Skeletal muscle tissue (tissue), 4 donors: Measurements from ENCODE around the gene PSAP. TPM values are rescaled to one million over a fixed set of nuclear protein-coding genes. Genes with fewer than 3 reads are reported as not detected.

Source experiments
- H3K27ac ChIP-seq: one replicate; pipeline ENCODE4 v1.7.0; 2013; ENCODE audit warnings: mild to moderate bottlenecking, low read depth, low read length, inconsistent platforms
- H3K27me3 ChIP-seq, 3 donors: one replicate each; pipeline ENCODE4 v1.7.0; 2013; ENCODE audit warnings: low read length in 3 of 3; ENCODE audit not compliant: control insufficient read depth in 3 of 3, insufficient read depth in 3 of 3
- H3K36me3 ChIP-seq, 3 donors: one replicate each; pipeline ENCODE4 v1.7.0; 2013; ENCODE audit warnings: low read length in 3 of 3; ENCODE audit not compliant: control insufficient read depth in 3 of 3, insufficient read depth in 3 of 3
- H3K4me1 ChIP-seq, 3 donors: one replicate each; pipeline ENCODE4 v1.7.0; 2013; ENCODE audit warnings: low read length in 3 of 3, mild to moderate bottlenecking in 3 of 3; ENCODE audit not compliant: control insufficient read depth in 3 of 3, insufficient read depth in 3 of 3
- H3K4me3 ChIP-seq, 3 donors: one replicate each; pipeline ENCODE4 v1.7.0; 2013; ENCODE audit warnings: low read length in 3 of 3
- H3K9ac ChIP-seq, 3 donors: one replicate each; pipeline ENCODE4 v1.7.0; 2013; ENCODE audit warnings: low read length in 3 of 3, mild to moderate bottlenecking in 3 of 3, moderate library complexity in 2 of 3, low read depth in 1 of 3
- H3K9me3 ChIP-seq, 3 donors: one replicate each; pipeline ENCODE4 v1.7.0; 2013; ENCODE audit warnings: low read length in 3 of 3; ENCODE audit not compliant: control insufficient read depth in 3 of 3
- total RNA-seq: library from RNA; depleted of rRNA; stranded (reverse); fragments of >200 nt; gene quantifications from one replicate; pipeline ENCODE4 v1.2.3, GENCODE V29; 2014
- donor health status: Osteomylitis.

PSAP gene
- total RNA-seq, 1 donor from 2014 or later: 369 TPM

DNA sequence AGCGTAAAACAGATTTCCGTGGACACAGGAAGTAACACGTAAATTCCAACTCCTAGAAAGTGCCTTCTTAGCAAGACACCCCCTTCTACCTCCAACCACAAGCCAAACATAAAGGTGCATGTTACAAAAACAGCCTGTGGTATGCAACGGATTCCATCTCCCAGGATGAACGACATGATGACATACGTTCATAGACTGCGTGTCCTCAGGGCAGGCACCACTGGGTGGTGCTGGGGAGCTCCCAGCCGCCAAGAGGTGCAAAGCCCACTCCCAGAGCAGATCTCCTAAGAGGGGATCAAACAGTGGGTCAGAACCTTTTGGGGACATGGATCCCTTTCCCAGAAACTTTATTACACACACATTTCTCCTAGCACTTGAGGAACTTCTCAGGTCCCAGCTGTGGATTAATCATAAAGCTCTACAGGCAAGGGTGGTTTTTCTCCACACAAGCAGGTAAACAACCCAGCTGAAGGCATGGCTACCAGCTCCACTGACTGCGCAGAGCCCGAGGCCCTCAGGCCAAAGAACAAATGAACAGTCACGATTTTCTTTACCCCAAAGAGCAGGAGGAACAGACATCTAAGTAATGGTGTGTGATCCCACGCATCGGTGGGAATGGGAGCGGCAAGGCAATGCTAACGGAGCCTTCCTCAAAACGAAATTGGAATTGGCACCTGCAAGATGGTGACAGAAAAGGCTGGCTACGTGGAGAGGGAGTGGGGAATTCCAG is 13.8 kb downstream of the PSAP start:
- Histone ChIP-seq H3K4me3 (peak overlapping the region; percentile 4 to 13 (median 8)), H3K36me3 (peaks cover 12 to 13% (median 12%) of the 10 kb centered on the region in 3 donors), H3K9me3 (no peaks in the 10 kb centered on the region), H3K27me3 (no peaks in the 10 kb centered on the region), H3K9ac (peak overlapping the region; percentile 40 to 62 (median 47)), H3K4me1 (peaks cover 50 to 80% (median 74%) of the 10 kb centered on the region in 3 donors), H3K27ac (peak overlapping the region; percentile 84)

DNA sequence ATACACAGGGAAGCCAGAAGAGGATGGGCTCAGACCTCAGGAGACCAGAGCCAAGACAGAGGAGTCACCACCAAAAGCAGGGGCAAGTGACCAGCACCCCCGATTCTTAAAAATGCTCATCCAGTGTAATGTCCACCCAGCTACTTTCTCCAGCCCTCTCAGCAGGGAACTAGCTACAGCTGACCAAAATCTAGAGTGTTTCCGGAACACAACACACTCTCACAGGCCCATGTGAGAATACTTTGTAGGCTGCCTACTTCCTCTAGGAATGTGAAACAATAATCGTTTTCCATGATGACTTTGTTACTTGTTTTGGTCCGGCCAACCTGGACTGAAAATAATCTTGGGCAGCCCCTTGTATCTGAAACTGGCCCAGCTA is 14.5 kb downstream of the PSAP start:
- Histone ChIP-seq H3K4me1 (peaks cover 50 to 78% (median 77%) of the 10 kb centered on the region in 3 donors), H3K4me3 (peak overlapping the region; percentile 4 to 42 (median 13)), H3K9me3 (no peaks in the 10 kb centered on the region), H3K27me3 (no peaks in the 10 kb centered on the region), H3K27ac (peak overlapping the region; percentile 84), H3K9ac (peak overlapping the region; percentile 47 to 62 (median 49)), H3K36me3 (peaks cover 18 to 19% (median 18%) of the 10 kb centered on the region in 3 donors)

DNA sequence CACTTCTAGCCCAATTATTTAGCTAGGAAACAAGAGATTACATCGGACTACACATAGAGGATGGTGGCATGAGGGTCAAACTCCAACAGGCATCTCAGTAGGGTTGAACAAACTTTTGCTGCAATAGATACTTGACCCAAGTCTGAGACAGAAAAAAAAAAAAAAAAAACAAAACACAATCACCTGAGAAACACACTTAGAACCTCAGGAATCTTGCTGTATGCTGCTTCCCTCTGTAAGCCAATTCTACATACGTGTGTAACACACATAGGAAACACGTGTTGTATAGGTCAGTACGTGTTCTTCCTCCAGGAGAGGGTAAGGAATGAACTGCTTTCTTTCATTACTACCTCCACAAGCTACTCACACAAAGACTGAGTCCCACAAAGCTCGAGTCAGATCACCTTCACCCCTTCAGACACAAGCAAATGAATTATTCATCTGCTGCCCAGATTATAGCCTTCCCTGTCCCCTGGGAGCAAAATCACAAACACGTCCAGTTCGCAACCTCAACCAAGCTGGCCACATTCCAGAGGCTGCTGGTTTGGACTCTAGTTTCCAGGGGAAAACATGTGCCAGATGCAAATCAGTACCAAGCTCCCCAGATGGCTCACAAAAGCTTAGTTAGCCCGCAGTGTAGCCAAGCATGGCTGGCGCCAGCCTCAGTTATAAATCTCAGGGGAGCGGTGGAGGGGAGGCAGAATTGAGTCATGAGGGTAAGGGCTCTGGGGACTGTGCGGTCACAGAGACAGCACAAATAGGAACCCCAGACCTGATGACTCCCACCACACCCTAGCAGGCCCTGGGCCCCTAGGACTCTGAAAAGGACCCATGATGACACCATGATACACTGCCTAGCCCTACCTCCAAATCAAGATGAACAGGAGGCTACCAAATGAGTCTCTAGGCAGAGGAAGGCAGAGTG is 15.1 kb downstream of the PSAP start:
- Histone ChIP-seq H3K4me3 (peak overlapping the region in 2 of 3 donors; percentile 13 to 42), H3K9me3 (no peaks in the 10 kb centered on the region), H3K9ac (peak overlapping the region; percentile 47 to 62 (median 49)), H3K27ac (peak overlapping the region; percentile 84), H3K4me1 (peaks cover 43 to 71% (median 71%) of the 10 kb centered on the region in 3 donors), H3K27me3 (no peaks in the 10 kb centered on the region), H3K36me3 (peaks cover 25 to 26% (median 25%) of the 10 kb centered on the region in 3 donors)

DNA sequence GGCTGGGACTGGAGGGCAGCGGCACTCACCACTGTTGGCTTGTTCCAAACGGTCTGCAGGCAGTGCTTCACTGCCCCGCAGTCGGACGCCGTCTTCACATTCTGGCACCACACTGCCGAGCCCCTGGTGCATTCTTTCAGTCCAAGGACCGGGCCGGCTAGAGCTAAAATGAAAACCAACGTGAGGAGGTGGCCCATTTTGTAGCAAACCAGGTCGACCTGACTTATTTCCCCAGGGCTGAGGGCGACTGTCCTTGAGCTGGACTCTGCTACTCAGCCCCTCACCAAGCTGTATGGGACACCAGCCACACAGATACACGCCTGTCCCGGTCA is 16.7 kb downstream of the PSAP start:
- peaks cover 37 to 40% (median 39%) of the 10 kb centered on the region in 3 donors for H3K36me3 ChIP-seq
- H3K4me1 ChIP-seq: peaks cover 30 to 55% (median 55%) of the 10 kb centered on the region in 3 donors

DNA sequence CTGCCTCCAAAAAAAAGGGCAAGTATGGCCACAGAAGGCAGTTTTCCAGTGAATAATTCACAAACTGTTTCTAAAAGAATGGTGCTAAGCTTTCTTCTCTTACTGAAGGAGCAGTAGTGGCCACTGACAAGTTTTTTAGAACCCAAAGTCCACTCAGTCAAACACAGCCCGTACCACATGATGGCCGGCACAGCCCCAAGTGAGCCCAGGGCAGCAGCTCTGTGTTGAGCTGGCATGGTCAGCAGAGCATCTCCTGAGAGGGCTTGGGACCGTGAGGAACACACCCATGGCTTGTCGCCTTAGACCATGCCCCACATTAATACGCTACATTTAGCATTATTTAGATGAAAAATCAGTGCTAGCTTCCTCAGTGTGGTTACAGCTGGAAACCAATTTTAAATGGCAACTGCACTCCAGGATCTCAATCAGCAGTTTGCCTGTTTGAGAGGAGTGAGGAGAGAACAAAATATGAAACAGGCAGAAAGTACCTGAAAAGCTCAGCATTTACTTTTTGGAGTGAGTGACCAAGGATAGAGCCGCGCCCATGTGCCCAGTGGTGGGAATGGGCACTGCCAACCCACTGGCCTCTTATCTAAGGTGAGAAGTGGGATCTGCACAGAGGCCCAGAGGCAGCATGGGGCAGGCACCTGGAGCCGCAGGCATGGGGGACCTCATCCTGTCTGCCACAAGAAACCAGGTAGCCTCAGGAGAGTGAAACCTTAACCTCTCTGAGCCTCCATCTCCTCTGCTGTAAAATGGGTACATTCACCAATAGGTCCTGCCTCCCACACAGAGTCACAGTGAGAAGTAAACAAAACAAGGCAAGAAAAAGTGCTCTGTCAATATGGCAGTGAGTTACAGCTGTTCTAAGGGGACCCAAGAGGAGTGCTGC is 17.4 kb downstream of the PSAP start:
- H3K4me1 ChIP-seq: peaks cover 30 to 51% (median 51%) of the 10 kb centered on the region in 3 donors
- H3K9me3 ChIP-seq: no peaks in the 10 kb centered on the region
- H3K27ac ChIP-seq: no peak overlapping the region
- H3K4me3 ChIP-seq: no peak overlapping the region
- H3K27me3 ChIP-seq: no peaks in the 10 kb centered on the region
- no peak overlapping the region for H3K9ac ChIP-seq
- peaks cover 42 to 45% (median 45%) of the 10 kb centered on the region in 3 donors for H3K36me3 ChIP-seq

More for the DNA sequence above, 16.7 kb downstream of the PSAP start:
- no peak overlapping the region for H3K4me3 ChIP-seq
- H3K9me3 ChIP-seq: no peaks in the 10 kb centered on the region
- H3K27me3 ChIP-seq: no peaks in the 10 kb centered on the region
- no peak overlapping the region for H3K9ac ChIP-seq
- H3K27ac ChIP-seq: no peak overlapping the region

DNA sequence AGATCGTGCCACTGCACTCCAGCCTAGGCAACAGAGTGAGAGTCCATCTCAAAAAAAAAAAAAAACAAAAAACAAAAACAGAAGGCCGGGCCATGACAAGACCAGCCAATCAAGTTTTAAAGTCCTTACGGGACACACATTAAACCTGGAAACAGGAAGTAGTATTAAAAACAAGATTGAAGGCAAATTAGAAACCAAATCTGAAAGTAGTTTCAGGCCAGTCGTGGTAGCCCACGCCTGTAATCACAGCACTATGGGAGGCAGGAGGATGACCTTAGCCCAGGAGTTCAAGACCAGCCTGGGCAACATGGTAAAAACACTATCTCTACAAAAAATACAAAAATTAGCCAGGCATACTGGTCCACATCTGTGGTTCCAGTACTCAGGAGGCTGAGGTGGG is 18.1 kb downstream of the PSAP start:
- H3K9ac ChIP-seq: no peak overlapping the region
- H3K4me1 ChIP-seq: peaks cover 23 to 44% (median 43%) of the 10 kb centered on the region in 3 donors
- peaks cover 48 to 52% (median 52%) of the 10 kb centered on the region in 3 donors for H3K36me3 ChIP-seq
- H3K4me3 ChIP-seq: no peak overlapping the region
- no peaks in the 10 kb centered on the region for H3K27me3 ChIP-seq
- no peaks in the 10 kb centered on the region for H3K9me3 ChIP-seq
- no peak overlapping the region for H3K27ac ChIP-seq

DNA sequence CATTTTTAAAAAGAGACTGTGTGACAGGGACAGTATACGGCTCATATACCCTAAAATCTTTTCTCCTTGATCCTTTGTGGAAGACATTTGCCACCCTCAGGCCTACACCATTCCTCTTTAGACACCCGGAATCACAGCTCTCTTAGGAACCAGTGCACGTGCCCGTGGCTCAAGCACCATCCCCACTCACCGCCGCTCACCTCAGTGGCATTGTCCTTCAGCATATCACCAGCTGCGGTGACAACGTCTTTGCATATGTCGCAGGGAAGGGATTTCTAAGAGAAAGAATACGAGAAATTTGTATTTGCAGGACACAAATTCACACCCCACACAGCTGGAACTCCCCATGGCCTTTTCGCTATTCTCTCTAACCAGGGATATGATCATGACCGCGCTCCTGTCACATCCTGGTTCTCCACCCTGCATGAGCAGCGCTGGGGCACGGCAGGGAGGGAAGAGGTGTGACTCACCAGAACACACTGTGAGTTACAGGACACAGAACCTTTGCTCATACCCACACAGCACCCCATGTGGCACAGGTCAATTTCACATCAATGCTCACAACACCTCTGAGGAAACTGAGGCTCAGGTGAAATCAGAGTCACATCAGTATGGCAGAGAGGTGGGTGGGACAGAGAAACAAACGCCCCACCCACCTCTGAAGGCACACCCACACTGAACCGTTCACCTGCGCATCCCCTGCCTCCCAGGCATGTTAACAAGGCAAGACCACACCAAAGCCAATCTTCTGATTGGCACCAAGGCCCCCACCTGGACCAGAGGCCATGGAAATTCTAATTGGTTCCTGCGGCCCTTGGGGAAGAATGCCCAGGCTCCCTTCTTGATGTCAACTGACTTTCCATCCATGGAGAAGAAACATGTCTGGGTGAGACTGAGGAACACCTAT is 19.2 kb downstream of the PSAP start:
- no peaks in the 10 kb centered on the region for H3K27me3 ChIP-seq
- peaks cover 53 to 56% (median 56%) of the 10 kb centered on the region in 3 donors for H3K36me3 ChIP-seq
- no peak overlapping the region for H3K27ac ChIP-seq
- H3K4me3 ChIP-seq: no peak overlapping the region
- no peak overlapping the region for H3K9ac ChIP-seq
- no peaks in the 10 kb centered on the region for H3K9me3 ChIP-seq
- H3K4me1 ChIP-seq: peaks cover 12 to 33% (median 33%) of the 10 kb centered on the region in 3 donors

DNA sequence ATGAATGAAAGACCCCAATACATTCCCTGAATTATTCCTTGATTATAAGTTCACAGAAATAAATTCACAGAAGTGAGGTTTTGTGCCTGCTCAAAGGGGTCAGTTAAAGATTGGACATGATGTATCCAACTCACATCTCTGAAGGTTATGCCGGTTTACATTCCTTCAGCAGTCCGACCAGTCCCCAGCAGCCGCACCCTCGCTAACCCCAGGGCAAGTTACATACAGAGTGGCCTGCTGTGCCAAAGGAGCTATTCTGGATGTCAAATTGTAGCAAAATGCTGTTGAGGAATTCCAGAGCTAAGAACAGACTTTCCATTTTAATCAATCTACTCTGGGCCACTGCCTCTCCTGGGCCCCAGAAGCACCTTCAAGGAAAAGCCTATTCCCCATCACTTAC is 20.3 kb downstream of the PSAP start:
- peaks cover under 1 to 21% (median 21%) of the 10 kb centered on the region in 3 donors for H3K4me1 ChIP-seq
- no peak overlapping the region for H3K27ac ChIP-seq
- H3K27me3 ChIP-seq: no peaks in the 10 kb centered on the region
- H3K9me3 ChIP-seq: no peaks in the 10 kb centered on the region
- peaks cover 59 to 68% (median 66%) of the 10 kb centered on the region in 3 donors for H3K36me3 ChIP-seq
- H3K4me3 ChIP-seq: no peak overlapping the region
- H3K9ac ChIP-seq: no peak overlapping the region
